ENCODE data around the gene COL25A1.

COL25A1 gene

GRCh38 chr4:109302361-109303139, at the start of gene COL25A1:
COL25A1 (minus strand) TSS chr4:109302658.
- peak; percentile 18 for DNase-seq (ENCODE audit: low spot score)

GRCh38 chr4:109350121-109350520, 47.7 kb upstream of the COL25A1 start:
- no peak for DNase-seq (ENCODE audit: low spot score)

- DNase-seq (ENCODE audit: low spot score): no peak
These were observed 32.0 kb upstream of the COL25A1 start for GRCh38 chr4:109334129-109335105.

- DNase-seq (ENCODE audit: low spot score): no peak
These were observed 30.5 kb upstream of the COL25A1 start for GRCh38 chr4:109332926-109333464.

GRCh38 chr4:109327641-109328040, 25.2 kb upstream of the COL25A1 start:
- DNase-seq (ENCODE audit: low spot score): no peak

GRCh38 chr4:109325698-109326097, 23.2 kb upstream of the COL25A1 start:
- DNase-seq (ENCODE audit: low spot score): no peak

DNA sequence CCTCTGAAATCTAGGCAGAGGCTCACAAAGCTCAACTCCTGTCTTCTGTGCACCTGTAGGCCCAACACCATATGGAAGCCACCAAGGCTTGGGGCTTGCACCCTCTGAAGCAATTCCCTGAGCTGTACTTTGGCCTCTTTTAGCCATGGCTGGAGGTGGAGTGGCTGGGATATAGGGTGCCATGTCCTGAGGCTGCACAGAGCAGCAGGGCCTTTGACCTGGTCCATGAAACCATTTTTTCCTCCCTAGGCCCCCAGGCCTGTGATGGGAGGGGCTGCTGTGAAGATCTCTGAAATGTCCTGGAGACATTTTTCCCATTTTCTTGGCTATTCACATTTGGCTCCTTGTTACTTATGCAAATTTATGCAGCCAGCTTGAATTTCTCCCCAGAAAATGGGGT, 20.9 kb upstream of the COL25A1 start:
- no peak for DNase-seq (ENCODE audit: low spot score)

- DNase-seq (ENCODE audit: low spot score): no peak
These were observed 18.8 kb upstream of the COL25A1 start for GRCh38 chr4:109321232-109321631.

- DNase-seq (ENCODE audit: low spot score): no peak
These were observed 17.2 kb upstream of the COL25A1 start for GRCh38 chr4:109319684-109320083.

DNA sequence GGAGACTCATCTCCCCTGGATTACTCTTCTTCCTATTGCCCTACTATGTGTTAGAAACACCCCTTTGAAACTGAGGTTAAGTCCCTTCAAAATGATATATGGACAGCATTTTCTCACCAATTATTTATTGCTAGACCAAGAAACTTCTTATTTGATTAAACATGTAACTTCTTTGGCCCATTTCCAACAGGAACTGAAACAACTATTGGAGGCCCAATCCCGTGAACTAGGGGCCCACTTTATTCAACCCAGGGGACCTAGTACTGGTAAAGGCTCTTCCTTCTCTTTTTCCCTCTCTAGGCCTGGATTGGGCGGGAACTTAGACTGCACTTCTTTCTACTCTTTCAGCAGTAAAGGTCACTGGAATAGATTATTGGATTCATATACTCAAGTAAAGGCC, 16.7 kb upstream of the COL25A1 start:
- DNase-seq (ENCODE audit: low spot score): no peak

DNA sequence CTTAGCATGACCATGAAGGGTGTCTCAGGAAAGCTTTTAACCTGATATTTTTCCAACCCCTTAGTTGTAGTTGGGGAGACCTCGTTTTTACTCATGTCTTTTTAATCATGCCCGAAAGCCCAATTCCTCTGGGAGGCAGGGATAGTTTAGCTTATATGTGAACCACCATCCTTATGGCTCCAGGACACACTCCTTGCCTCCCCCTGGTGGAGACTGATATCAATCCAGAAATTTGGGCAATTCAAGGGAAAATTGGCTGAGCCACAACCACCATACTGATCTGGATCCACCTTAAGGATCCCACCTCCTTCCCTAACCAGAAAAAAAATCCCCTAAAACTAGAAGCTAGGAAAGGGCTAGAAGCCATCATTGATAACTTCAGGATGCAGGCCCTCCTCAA, 13.4 kb upstream of the COL25A1 start:
- no peak for DNase-seq (ENCODE audit: low spot score)

- DNase-seq (ENCODE audit: low spot score): no peak
These were observed 12.9 kb upstream of the COL25A1 start for GRCh38 chr4:109315341-109315740.

DNA sequence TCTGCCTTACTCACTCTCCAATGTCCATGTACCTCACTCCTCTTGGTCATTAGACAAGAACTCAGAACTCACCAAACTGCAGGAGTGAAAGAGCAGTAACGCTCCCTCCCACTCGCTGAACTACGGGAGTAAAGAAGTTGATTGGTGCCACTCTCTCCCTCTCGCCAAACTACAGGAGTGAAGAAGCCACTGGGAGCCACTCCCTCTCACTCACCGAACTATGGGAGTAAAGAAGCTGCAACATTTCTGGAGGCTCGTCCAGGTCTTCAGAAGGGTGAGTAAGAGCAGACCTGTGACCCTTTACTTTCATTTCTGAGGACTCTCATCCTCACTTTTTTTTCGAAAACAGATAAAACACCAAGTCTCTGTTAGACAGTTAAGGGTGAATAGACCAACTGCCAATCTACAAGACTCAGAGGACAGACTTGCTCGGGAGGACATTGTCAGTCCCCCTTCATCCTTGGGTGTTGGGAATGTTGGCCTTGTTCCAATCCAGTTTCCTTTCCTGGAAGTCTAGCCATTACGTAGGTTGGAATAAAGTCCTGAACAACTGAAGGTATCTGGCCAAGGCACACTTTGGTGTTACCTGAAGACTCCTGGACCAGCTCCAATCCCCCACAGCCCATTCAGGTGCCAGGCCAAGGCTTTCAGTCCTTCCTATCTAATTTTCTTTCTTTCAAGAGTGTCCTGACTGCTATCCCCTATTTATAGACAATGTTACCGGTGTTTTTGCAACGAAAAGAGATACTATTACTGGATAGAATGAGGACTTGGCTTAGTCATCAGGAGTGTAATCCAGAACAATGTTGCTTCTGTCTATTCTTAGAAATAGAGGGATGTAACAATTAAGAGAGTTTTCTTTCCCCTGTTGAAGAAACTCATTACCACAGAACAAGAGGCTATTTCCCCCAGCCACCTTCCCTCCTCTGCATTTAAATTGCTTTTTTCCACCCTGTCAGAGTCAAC, 11.0 kb upstream of the COL25A1 start:
- DNase-seq (ENCODE audit: low spot score): no peak

- DNase-seq (ENCODE audit: low spot score): no peak
These were observed 660 bp upstream of the COL25A1 start for GRCh38 chr4:109303140-109303496.

DNA sequence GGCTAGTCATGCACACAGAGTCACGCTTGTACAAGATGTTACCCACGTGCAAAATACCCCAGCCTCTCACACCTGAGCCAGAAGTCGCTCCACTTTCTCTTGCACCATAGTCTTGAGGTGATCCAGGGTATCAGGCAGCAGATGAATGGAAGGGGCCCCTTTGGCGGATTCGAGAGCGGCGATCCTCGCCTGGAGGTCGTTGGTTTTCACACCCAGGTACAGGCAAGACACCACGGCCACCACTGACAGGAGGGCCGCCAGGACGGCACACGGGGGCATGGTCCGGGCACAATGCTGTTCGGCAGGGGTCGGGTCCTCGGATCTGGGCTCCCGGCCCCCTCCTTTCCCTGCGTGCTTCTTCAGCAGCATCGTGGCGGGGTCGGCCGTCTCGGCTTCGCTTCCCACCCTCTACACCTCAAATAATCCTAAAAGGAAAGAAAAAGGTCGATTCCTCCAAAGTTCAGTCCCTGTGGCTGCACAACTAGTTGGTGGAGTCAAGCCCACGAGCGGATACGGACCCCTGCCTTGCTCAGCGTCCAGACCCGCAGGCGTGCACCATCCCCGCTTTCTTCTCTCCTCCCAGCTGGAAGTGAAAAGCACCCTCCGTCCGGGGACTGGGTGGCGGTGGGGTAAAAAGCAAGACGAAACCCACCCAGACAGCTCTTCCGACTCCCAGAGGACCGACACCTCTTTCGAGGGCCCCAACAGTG, 652 bp downstream of the COL25A1 start:
- no peak for DNase-seq (ENCODE audit: low spot score)

DNA sequence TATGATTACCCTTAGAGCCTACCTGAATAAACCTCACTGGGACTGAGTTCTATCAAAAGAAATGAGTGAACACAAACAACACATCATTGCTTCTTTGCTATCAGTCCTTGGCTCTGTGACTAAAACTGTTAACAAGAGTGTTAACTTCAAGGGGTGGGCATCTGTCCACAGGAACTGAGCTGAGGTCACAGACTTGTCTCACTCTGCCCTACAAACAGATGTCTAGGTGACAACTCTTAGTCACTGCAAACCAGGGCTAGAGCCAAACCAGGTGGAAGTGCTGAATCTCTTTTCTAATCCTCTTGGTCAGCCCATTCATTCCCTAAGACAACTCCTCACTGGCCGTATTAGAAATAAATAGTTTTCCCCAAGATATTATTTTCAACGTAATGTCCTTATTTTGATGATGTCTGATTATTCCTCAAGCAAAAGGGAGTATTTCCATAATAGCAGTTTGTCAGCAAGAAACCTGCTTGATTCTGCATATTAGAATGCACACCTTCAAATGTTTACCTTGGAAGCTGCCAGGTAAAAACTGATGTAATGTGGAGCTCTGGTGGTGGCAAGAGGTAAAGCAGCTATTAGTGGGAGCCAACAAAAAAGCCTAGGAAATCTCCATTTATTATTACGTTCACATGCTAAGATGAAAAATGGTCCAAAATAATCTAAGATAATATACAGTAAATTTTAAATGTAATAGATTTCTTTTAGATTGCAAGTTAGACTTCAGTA, 4.0 kb downstream of the COL25A1 start:
- DNase-seq (ENCODE audit: low spot score): no peak

DNA sequence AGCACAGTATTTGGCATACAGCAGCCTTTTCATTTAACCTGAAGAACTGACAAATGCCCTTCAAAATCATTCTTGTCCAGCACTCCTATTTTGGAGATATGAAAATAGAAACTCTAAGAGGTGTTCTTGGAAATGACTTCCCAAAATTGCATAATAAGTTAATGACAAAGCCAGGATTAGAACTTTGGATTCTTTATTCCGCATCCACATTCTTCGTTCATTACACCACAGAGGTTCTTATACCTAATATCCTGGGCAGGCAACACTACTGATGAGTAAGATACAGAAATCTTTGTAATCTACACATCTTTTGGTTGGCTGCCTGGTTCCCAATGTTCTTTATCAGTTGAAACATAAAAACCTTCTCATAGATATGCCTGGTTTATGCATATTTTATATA, 5.9 kb downstream of the COL25A1 start:
- no peak for DNase-seq (ENCODE audit: low spot score)

DNA sequence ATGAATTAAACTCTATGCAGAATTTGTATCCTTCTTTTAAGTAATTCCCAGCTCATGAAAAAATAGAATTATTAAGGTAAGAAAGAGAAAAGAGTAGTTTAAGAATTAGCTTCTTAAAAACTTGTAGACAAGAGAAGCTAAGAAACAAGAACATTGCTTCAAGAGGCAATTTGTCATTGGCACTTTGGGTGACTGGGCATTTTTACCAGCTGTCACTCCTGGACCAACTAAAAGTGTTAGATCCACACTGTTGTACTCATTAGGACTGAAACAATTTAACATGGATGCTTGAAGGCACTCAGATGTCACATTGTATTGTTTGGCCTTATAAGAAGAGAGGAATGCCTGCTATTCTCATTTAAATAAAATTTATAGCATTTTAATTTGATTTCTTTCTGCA, 7.4 kb downstream of the COL25A1 start:
- no peak for DNase-seq (ENCODE audit: low spot score)

GRCh38 chr4:109294468-109295020, 7.9 kb downstream of the COL25A1 start:
- no peak for DNase-seq (ENCODE audit: low spot score)

DNA sequence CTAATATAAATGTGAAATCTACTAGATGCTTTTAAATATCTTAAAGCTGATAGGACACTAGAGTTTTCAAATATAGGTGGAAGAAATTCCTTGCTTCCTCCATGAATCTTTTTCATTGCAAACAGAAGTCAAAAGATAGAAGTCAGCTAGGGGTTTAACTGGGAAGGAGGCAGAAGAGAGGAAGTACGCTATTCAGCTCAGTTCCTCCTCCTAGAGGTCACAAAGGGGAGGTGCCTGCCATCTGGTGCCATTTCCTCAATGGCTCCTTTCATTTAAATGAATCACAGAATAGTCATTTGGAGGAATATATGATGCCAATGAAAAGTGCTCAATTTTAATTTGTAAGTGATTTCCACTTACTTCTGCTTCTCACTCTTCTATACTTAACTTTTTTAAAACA, 8.5 kb downstream of the COL25A1 start:
- DNase-seq (ENCODE audit: low spot score): no peak
